GM21619 (cell line): ENCODE data around the gene PHLDB1.

Source experiments
- ATAC-seq: cut with Tn5 transposase; IDR thresholded peaks from one replicate; pipeline ENCODE4 v1.9.1; 2021; ENCODE audit not compliant: unreplicated experiment

The PHLDB1 gene

GRCh38 chr11:118621784-118622375 is 14.5 kb downstream of the PHLDB1 start:
- no peak for ATAC-seq

GRCh38 chr11:118622376-118623268 is 15.2 kb downstream of the PHLDB1 start:
- no peak for ATAC-seq

DNA sequence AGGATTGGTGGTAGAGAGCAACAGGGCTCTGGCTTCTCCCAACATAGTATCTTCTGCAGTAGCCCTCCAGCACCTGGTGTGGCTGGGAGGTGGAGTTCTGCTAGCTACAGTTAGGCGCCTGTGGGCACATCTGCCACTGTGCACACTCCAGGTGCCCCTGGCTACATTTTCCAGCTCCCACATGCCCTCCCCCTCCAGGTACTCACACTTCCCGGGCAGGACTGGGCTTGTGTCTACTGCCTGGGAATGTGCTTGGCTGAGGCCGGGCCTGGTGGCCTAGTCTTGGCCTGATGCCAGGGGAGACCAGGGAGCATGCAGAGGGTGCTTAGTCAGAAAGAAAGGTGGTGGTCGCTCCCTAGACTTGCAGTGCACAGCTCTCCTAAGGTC is 15.8 kb downstream of the PHLDB1 start:
- ATAC-seq = no peak

DNA sequence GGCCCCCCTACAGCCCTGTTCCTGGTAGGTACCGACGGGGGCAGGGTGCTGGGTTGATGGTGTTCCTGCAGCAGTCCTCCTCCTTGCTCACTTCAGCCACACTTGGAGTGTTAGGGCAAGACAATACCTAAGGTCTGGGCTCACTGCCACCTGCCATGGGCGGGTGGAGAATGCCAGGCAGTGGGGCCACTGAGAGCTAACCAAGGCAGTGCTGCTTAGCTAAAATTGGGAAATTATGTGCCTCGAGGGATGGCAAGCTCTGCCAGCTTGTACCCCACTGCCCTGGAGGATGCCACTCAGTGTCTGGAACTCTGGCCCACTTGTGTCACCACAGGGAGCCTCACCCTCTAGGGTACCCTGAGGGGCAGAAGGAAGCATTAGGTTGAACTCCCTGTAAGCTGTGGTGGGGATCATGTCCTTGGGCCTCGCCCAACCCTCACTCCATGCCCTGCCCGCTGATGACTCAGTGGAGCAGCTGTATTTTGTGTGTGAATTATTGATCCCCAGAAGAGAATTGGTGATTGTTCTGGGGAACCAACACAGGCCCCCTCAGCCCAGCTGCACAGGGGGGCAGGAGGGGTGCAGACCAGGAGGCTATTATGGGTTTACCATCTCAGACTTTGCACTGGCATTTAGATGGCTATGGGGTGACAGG is 17.7 kb downstream of the PHLDB1 start:
- ATAC-seq = no peak

- ATAC-seq = no peak
Observed at GRCh38 chr11:118625976-118626375, 18.6 kb downstream of the PHLDB1 start.

- no peak for ATAC-seq
Observed at GRCh38 chr11:118627566-118627965, 20.2 kb downstream of the PHLDB1 start.

DNA sequence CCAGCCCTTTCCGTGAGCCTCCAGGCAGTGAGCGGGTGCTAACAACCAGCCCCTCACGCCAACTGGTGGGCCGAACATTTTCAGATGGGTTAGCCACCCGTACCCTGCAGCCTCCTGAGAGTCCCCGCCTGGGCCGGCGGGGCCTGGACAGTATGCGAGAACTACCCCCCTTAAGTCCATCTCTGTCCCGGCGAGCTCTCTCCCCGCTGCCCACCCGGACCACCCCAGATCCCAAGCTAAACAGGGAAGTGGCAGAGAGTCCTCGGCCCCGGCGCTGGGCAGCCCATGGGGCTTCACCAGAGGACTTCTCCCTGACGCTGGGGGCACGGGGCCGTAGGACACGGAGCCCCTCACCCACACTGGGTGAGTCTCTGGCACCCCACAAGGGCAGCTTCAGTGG is 20.6 kb downstream of the PHLDB1 start:
- no peak for ATAC-seq

- ATAC-seq = no peak
Observed at GRCh38 chr11:118628432-118628831, 21.0 kb downstream of the PHLDB1 start.

- no peak for ATAC-seq
Observed at GRCh38 chr11:118628861-118629549, 21.6 kb downstream of the PHLDB1 start.

DNA sequence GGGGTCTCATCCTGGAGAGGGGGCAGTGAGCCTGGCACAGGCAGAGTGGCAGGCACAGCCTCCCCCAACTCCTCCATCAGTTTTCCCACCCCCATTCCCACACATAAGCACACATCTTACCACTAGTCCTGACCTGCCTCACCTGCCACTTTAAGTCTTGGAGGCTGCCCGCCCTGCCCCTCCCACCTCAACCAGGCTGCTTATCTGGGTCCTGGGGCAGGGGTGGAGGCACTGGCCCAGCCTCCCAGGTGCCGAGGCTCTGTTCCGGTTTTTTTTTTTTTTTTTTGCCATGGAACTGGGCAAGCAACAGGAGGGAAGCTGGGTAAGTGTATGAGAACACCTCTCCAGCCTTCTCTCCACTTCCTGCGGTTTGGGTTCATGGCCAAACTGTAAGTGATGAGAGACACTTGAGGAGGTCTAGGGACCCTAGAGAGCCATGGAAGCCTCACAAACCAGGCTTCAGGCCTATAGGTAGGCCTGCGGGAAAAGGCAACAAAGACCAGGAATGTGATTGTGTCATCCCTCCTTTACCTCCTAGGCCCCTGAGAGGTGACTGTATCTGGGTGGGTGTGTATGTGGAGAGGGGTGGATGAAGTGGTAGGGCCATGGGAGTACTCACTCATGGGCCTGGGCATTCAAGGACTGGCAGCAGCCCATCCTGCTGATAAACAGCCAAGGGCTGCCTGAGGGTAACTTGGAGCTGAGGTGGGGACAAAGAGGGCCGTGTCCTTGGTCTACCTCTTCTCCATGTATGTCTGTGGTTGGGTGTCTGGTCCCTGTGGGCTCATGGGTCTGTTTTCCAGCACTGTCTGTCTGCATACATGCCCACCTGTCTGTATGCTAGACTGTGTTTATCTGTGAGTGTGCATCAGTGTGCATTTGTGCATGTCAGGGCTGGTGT is 22.6 kb downstream of the PHLDB1 start:
- ATAC-seq = no peak

DNA sequence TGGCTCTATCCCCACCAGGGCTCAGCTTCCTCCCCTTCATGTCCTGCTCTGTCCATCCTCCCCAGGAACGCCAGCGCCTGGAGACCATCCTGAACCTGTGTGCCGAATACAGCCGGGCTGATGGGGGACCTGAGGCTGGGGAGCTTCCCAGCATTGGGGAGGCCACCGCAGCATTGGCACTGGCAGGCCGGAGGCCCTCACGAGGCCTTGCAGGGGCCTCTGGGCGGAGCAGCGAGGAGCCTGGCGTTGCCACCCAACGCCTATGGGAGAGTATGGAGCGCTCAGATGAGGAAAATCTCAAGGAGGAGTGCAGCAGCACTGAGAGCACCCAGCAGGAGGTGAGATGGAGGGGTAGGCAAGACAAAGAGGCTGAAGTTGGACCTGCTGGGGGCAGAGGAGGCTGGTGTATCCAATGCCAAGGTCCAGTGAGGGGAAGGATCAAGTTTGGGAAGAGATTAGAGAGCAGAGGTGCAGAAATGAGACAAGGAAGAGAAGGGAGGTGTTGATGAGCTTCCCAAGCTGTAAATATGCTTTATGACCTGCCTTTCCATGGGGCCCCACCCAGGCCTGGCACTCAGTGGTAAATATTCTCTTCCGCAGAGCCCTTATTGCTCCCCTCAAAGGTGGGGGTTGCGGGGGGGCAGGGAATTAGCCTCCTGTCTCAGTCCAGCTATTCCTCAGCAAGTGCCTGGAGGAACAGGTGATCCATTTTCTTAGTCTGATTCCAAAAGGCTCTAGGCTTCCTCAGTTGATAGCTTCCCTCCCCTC is 23.9 kb downstream of the PHLDB1 start:
- ATAC-seq = no peak

GRCh38 chr11:118632577-118633318 is 25.3 kb downstream of the PHLDB1 start:
- ATAC-seq = no peak

DNA sequence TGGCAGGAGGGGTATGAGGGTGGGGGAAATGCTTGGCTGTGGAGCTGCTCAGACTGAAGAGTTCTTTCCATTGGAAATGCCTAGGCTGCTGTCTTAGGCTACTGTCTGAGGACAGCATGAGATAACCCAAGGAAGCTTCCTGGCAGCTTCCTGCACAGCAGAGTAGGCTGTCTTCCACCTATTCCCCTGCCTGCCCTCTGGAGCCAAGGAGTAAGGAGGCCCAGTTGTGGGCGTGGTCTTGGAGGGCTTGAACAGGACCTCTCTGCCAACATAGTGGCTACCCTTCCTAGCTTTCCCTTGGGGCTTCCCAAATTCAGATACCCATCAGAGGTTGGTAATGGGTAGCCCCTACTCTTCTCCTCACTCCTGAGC is 25.9 kb downstream of the PHLDB1 start:
- ATAC-seq = no peak

- no peak for ATAC-seq
Observed at GRCh38 chr11:118633979-118634378, 26.6 kb downstream of the PHLDB1 start.

DNA sequence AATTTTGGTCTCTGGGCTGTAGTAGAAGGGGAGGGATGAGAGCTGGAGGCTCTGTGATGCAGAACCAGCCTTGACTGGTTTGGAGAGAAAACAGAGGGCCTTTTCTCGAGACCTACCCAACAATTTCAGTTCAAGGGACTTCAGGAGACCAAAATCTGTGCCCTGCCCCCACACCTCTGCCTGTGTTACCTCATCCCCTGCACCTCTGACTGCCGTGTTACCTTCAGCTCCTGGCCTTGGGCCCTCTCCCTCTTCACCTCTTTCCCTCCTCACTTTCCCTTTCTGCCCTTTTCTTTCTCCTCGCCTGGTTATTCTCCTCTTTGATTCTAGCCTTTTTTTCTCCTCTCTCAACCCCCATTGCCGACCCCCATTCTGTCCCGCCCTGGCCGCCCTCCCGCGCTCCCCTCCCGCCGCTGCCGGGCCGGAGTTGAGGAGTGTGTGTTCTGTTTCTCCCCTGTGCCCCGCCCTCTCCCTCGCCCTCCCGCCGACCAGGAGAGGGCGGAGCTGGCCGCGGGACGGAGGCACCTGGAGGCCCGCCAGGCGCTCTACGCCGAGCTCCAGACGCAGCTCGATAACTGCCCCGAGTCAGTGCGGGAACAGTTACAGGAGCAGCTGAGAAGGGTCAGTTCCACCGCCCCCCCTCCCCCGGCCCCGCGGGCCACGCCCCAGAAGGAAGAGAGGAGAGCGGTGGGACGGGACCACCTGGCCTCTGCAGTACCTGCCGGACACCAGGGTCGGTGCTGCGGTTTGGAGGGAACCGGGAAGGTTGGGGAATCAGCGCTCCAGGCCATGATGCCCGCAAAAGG is 27.2 kb downstream of the PHLDB1 start:
- no peak for ATAC-seq

- ATAC-seq = no peak
Observed at GRCh38 chr11:118635237-118635591, 27.8 kb downstream of the PHLDB1 start.

- no peak for ATAC-seq
Observed at GRCh38 chr11:118635642-118636041, 28.2 kb downstream of the PHLDB1 start.

DNA sequence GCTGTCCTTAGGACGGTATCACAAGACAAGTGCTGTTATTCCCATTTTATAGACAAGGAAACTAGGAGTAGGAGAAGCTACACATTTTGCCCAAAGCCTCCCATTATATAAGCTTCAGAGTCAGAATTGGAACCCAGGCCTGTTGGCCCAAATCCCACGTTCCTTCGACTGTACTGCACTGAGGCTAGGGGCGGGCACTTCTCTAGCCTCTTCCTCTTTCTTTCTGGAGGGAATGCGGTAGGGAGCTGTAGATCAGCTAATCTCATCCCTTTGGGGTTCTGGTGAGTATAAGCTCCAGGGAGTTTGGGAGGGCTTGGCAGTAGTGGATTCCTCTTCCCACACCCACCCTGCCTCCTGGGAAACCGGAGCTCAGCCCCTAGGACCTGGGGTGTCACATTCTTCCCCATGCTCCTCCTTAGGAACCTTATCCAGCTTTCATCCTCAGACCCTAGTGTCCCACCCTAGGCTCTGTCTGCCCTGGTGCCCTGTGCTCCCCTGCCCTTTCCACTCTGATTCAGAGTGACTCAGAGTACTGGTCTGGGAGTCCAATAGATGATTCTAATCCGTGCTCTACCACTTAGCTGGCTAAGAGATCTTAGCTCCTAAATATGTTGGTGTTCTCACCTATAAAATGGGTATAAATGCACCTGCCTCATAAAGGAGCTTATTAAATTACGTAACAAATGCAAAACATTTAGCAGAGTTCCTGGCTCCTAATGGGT is 29.3 kb downstream of the PHLDB1 start:
- no peak for ATAC-seq
